Adrenal gland (tissue), 5 donors: Measurements from ENCODE around the gene IGFN1.

Experiments
- CTCF ChIP-seq, 6 experiments: fragments of 450-650 bp in 4 of 6; fragments of 200-600 bp in 2 of 6; sonication (generic) in 1 of 6; IDR thresholded peaks; 1 replicate in 5 of 6; 2 replicates in 1 of 6; pipeline versions ENCODE4 v1.5.1 to v1.8.0; 2016 to 2021; ENCODE audit warnings: antibody characterized with exemption in 6 of 6, mild to moderate bottlenecking in 2 of 6, moderate library complexity in 1 of 6
- POLR2A ChIP-seq, 2 donors: fragments of 450-650 bp; IDR thresholded peaks; one replicate each; pipeline ENCODE4 v1.6.1; 2017; ENCODE audit warnings: antibody characterized with exemption in 2 of 2, mild to moderate bottlenecking in 2 of 2, moderate library complexity in 1 of 2
- donor health status: DM: no; HTN: no; CAD: no.

- TF ChIP-seq POLR2A (IDR thresholded peaks at IDR 0.05) (no peak), CTCF (IDR thresholded peaks at IDR 0.05) (no peak)
Observed at GRCh38 chr1:201192261-201192788, 1.7 kb downstream of the IGFN1 start.
